ENCODE measurements around the gene ABCG5. TPM values are rescaled to one million over a fixed set of nuclear protein-coding genes. Genes with fewer than 3 reads are reported as not detected.

ABCG5 gene
- total and polyA plus RNA-seq, 2 of the 4 experiments (the other 2 are of a cell fraction) = not detected

DNA sequence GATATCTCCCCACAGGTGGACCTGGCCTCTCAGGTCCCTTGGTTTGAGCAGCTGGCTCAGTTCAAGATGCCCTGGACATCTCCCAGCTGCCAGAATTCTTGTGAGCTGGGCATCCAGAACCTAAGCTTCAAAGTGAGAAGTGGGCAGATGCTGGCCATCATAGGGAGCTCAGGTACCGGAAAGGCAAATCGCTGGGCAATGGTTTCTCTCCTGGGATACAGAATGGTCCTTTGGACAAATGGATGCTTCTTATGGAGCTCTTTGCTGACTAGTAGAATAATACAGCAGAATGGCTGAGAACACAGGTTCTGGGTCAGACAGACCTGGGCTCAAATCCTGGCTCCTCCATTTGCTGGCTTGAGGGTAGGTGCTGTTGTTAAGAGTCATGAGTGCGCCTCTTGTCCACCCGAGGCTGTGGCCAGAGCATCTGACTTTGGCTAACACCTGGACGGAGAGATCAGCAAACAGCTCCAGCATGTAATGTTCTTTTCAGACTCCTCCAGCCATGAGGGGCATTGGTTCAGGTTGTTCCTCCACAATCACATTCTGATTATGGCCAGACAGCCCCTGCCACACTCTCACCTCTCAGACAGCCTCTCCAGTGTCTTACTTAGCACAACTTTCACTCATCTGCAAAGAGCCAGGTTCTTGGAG, 7.6 kb upstream of the ABCG5 start:
- dilution Hi-C loops (cut with HindIII; ENCODE audit: low sequenced_read_pairs, unreplicated experiment) (no loop called here), intact Hi-C loops (cut with micrococcal nuclease) (no loop called here), in situ Hi-C loops (cut with MboI; ENCODE audit: low sequenced_read_pairs) (no loop called here)
- Histone ChIP-seq H3K14ac (replicated peaks; ENCODE audit: low read depth, low read length) (no peak overlapping the region), H2BK15ac (ENCODE audit: low read depth, low read length) (no peak overlapping the region), H3K4me3 (ENCODE audit: insufficient read depth, low read depth, low read length) (no peak overlapping the region), H3K27ac (ENCODE audit: insufficient read depth, low read length) (no peak overlapping the region), H2AK5ac (ENCODE audit: low read depth, low read length) (no peak overlapping the region), H3K56ac (ENCODE audit: extremely low read depth, insufficient read depth, low read length) (no peak overlapping the region), H2BK120ac (ENCODE audit: low read depth, low read length) (no peak overlapping the region), H4K91ac (ENCODE audit: insufficient read depth, low read depth, low read length) (no peak overlapping the region), H4K20me1 (ENCODE audit: insufficient read depth, low read length) (no peaks in the 10 kb centered on the region), H3K4ac (ENCODE audit: low read depth, low read length) (no peak overlapping the region), H4K8ac (ENCODE audit: low read depth in 2 of 2, low read length in 2 of 2) (no peak overlapping the region), H3K79me1 (ENCODE audit: low read depth in 1 of 2, low read length in 2 of 2) (no peaks in the 10 kb centered on the region), H2BK5ac (ENCODE audit: low read depth, low read length, poor library complexity, severe bottlenecking) (no peak overlapping the region), H3K4me1 (ENCODE audit: control insufficient read depth, insufficient read depth, low read length) (no peaks in the 10 kb centered on the region), H3K9me3 (ENCODE audit: control insufficient read depth, insufficient read depth, low read length) (no peaks in the 10 kb centered on the region), H3K36me3 (ENCODE audit: control insufficient read depth, insufficient read depth, low read length) (no peaks in the 10 kb centered on the region), H3K18ac (ENCODE audit: low read depth, low read length) (no peak overlapping the region), H3K4me2 (ENCODE audit: low read depth, low read length) (no peak overlapping the region), H3K9ac (ENCODE audit: low read depth, low read length) (no peak overlapping the region), H3K23ac (ENCODE audit: low read depth, low read length) (no peak overlapping the region), H2AK9ac (replicated peaks; ENCODE audit: low read depth, low read length, poor library complexity) (no peak overlapping the region), H4K5ac (ENCODE audit: low read depth, low read length) (no peak overlapping the region), H2AFZ (replicated peaks; ENCODE audit: low read length, poor library complexity) (no peak overlapping the region), H2BK20ac (ENCODE audit: low read depth, low read length) (no peak overlapping the region), H3K27me3 (ENCODE audit: control insufficient read depth, insufficient read depth, low read length) (peaks cover 31% of the 10 kb centered on the region), H3K9me1 (ENCODE audit: insufficient read depth, low read length) (no peaks in the 10 kb centered on the region)
- WGBS, 2 experiments (ENCODE audit: extremely low coverage in 2 of 2, insufficient read length in 1 of 2) = 100% methylated on average over 2 of the region's 5 CpGs; no CpG with 5 or more reads in 1 of the 2 experiments
- ChIA-PET CTCF (no interaction called here), POLR2A (ENCODE audit: unreplicated experiment) (no interaction called here)
- no TSS peak for BruUV-seq (replicated peaks)
- ATAC-seq (ENCODE audit: low read depth) (no peak), DNase-seq (no peak)
- TF ChIP-seq MAZ (IDR thresholded peaks at IDR 0.05; ENCODE audit: borderline replicate concordance, low read depth, low read length) (no peak), ELK1 (IDR thresholded peaks at IDR 0.05; ENCODE audit: borderline replicate concordance, low read depth, low read length) (no peak), MAFK (IDR thresholded peaks at IDR 0.05; ENCODE audit: low read depth, low read length) (no peak), FOS (IDR thresholded peaks at IDR 0.05; ENCODE audit: low read depth, low read length) (no peak), RAD21 (IDR thresholded peaks at IDR 0.05; ENCODE audit: low read length) (no peak), MXI1 (IDR thresholded peaks at IDR 0.05; ENCODE audit: borderline replicate concordance, low read depth, low read length) (no peak), BHLHE40 (IDR thresholded peaks at IDR 0.05; ENCODE audit: low read depth, low read length) (no peak), POLR2A (IDR thresholded peaks at IDR 0.05; ENCODE audit: low read depth, low read length) (no peak), CEBPB (IDR thresholded peaks at IDR 0.05; ENCODE audit: low read depth, low read length) (no peak), SMC3 (IDR thresholded peaks at IDR 0.05; ENCODE audit: low read depth, low read length) (no peak), CTCF (conservative IDR thresholded peaks at IDR 0.05; ENCODE audit: low read depth, low read length) (no peak), NFE2L2 (IDR thresholded peaks at IDR 0.05; ENCODE audit: low read depth, low read length) (no peak), RCOR1 (IDR thresholded peaks at IDR 0.05; ENCODE audit: insufficient replicate concordance, low read length) (no peak), RFX5 (IDR thresholded peaks at IDR 0.05; ENCODE audit: low read depth, low read length) (no peak), CHD1 (IDR thresholded peaks at IDR 0.05; ENCODE audit: low read depth, low read length) (no peak)
- TF ChIP-seq, protein P1, sequence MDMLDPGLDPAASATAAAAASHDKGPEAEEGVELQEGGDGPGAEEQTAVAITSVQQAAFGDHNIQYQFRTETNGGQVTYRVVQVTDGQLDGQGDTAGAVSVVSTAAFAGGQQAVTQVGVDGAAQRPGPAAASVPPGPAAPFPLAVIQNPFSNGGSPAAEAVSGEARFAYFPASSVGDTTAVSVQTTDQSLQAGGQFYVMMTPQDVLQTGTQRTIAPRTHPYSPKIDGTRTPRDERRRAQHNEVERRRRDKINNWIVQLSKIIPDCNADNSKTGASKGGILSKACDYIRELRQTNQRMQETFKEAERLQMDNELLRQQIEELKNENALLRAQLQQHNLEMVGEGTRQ (IDR thresholded peaks at IDR 0.05; ENCODE audit: low read depth, low read length) = no peak

All from IMR-90 (cell line).